DOHH2 (cell line): ENCODE data around the gene OTULINL.

Experiments used
- CTCF ChIP-seq: fragments of 200-600 bp; sonication (generic); IDR thresholded peaks from one replicate; pipeline ENCODE4 v1.5.1; 2014; ENCODE audit warnings: antibody characterized with exemption, mild to moderate bottlenecking, low read depth, low read length; ENCODE audit not compliant: poor library complexity, severe bottlenecking
- EZH2phosphoT487 ChIP-seq: fragments of 200-600 bp; sonication (generic); IDR thresholded peaks from 2 replicates; pipeline ENCODE4 v1.6.1; 2017; ENCODE audit warnings: borderline replicate concordance, mild to moderate bottlenecking, antibody characterized with exemption, low read length, moderate library complexity, mixed read lengths

GRCh38 chr5:14595891-14596290 is 14.3 kb downstream of the OTULINL start:
- TF ChIP-seq EZH2phosphoT487 (no peak), CTCF (no peak)
